H1 (cell line): ENCODE data around the gene METTL1. TPM values are rescaled to one million over a fixed set of nuclear protein-coding genes. Genes with fewer than 3 reads are reported as not detected.

ENCODE experiments used
- CTCF ChIA-PET: fragments of 300-600 bp; sonication (Branson Sonifier 250); formaldehyde crosslinking; loops from one replicate; lab custom pipeline; 2021; ENCODE audit not compliant: partially characterized antibody; lab: Charles Lee
- POLR2A ChIA-PET: fragments of 300-600 bp; sonication (Branson Sonifier 250); formaldehyde crosslinking; loops from one replicate; lab custom pipeline; 2021; ENCODE audit warnings: inconsistent platforms; ENCODE audit not compliant: partially characterized antibody; lab: Charles Lee
- DNase-seq, 2 experiments: peaks; one replicate each; pipeline versions ENCODE4 v3.0.0 to v3.0.0-alpha.2; 2010 to 2022; ENCODE audit warnings: low spot score in 2 of 2, low read depth in 1 of 2, mixed read lengths in 1 of 2
- FAIRE-seq: peaks from 2 replicates; lab custom pipeline; 2011; peaks lifted over from hg19 to GRCh38; lab: Jason Lieb, UNC
- H2AFZ ChIP-seq: 2 replicates; pipeline ENCODE4 v1.8.1; 2012; ENCODE audit warnings: low read length, inconsistent platforms
- H2AK5ac ChIP-seq: 2 replicates; pipeline ENCODE4 v1.6.1; 2013; ENCODE audit warnings: low read depth, low read length
- H2BK120ac ChIP-seq: replicated peaks from 2 replicates; pipeline ENCODE3; 2013; ENCODE audit warnings: low read depth, low read length, inconsistent platforms
- H2BK12ac ChIP-seq: 2 replicates; pipeline ENCODE4 v1.6.1; 2013; ENCODE audit warnings: low read depth, low read length
- H2BK15ac ChIP-seq: 2 replicates; pipeline ENCODE4 v1.6.1; 2013; ENCODE audit warnings: low read length
- H2BK20ac ChIP-seq: 2 replicates; pipeline ENCODE4 v1.6.1; 2013; ENCODE audit warnings: low read length
- H2BK5ac ChIP-seq: 2 replicates; pipeline ENCODE4 v1.6.1; 2013; ENCODE audit warnings: low read depth, low read length
- H3K14ac ChIP-seq: 2 replicates; pipeline ENCODE4 v1.6.1; 2013; ENCODE audit warnings: inconsistent platforms; ENCODE audit not compliant: insufficient read length
- H3K18ac ChIP-seq: 2 replicates; pipeline ENCODE4 v1.6.1; 2013; ENCODE audit warnings: low read length; ENCODE audit errors: extremely low read depth
- H3K23ac ChIP-seq: 2 replicates; pipeline ENCODE4 v1.6.1; 2013; ENCODE audit warnings: inconsistent platforms; ENCODE audit not compliant: insufficient read length
- H3K23me2 ChIP-seq: 2 replicates; pipeline ENCODE4 v1.6.1; 2013; ENCODE audit warnings: low read depth, low read length
- H3K27ac ChIP-seq: 2 replicates; pipeline ENCODE4 v1.6.1; 2011; ENCODE audit warnings: low read depth, low read length, inconsistent platforms
- H3K27me3 ChIP-seq, 4 experiments: replicated peaks in 1 of 4; 1 replicate in 1 of 4; 2 replicates in 3 of 4; pipeline versions ENCODE4 v1.6.1 to v1.8.1; 2011 to 2013; ENCODE audit warnings: low read length in 3 of 4, mild to moderate bottlenecking in 3 of 4, inconsistent platforms in 2 of 4, mixed read lengths in 2 of 4, moderate library complexity in 1 of 4; ENCODE audit not compliant: control insufficient read depth in 3 of 4, insufficient read depth in 3 of 4; ENCODE audit errors: extremely low read depth in 1 of 4
- H3K36me3 ChIP-seq, 4 experiments: 2 replicates each; pipeline versions ENCODE4 v1.6.1 to v1.8.1; 2011 to 2013; ENCODE audit warnings: mild to moderate bottlenecking in 4 of 4, low read length in 3 of 4, moderate library complexity in 2 of 4, control low read depth in 1 of 4, inconsistent platforms in 1 of 4; ENCODE audit not compliant: insufficient read depth in 4 of 4, control insufficient read depth in 2 of 4
- H3K4ac ChIP-seq: replicated peaks from 2 replicates; pipeline ENCODE3; 2013; ENCODE audit warnings: low read length, low read depth, mixed read lengths, inconsistent platforms; ENCODE audit not compliant: insufficient read length
- H3K4me1 ChIP-seq, 4 experiments: replicated peaks in 1 of 4; 1 replicate in 1 of 4; 2 replicates in 3 of 4; pipeline versions ENCODE4 v1.6.1 to v1.8.1; 2011 to 2013; ENCODE audit warnings: low read length in 3 of 4, inconsistent platforms in 2 of 4, mixed read lengths in 1 of 4; ENCODE audit not compliant: insufficient read depth in 4 of 4, control insufficient read depth in 3 of 4
- H3K4me2 ChIP-seq, 2 experiments: 2 replicates each; pipeline versions ENCODE4 v1.6.1 to v1.8.1; 2011 to 2013; ENCODE audit warnings: low read depth in 2 of 2, low read length in 2 of 2, control low read depth in 1 of 2, inconsistent platforms in 1 of 2, mild to moderate bottlenecking in 1 of 2; ENCODE audit not compliant: insufficient read depth in 1 of 2
- H3K4me3 ChIP-seq, 4 experiments: fragments of 200-600, 300-600 bp in 1 of 4; sonication (generic), shearing (Covaris generic), sonication (Bioruptor Twin) in 1 of 4; 2 replicates each; pipeline versions ENCODE4 v1.5.1 to v1.8.1; 2011 to 2016; ENCODE audit warnings: low read length in 4 of 4, low read depth in 3 of 4, control low read depth in 2 of 4, inconsistent platforms in 2 of 4, mild to moderate bottlenecking in 2 of 4, mixed read lengths in 1 of 4, moderate library complexity in 1 of 4; ENCODE audit not compliant: insufficient read depth in 2 of 4; ENCODE audit errors: extremely low read depth in 1 of 4
- H3K56ac ChIP-seq: replicated peaks from 2 replicates; pipeline ENCODE3; 2013; ENCODE audit warnings: low read depth, mild to moderate bottlenecking, mixed read lengths, low read length, inconsistent platforms; ENCODE audit not compliant: insufficient read length
- H3K79me1 ChIP-seq: 2 replicates; pipeline ENCODE4 v1.6.1; 2013; ENCODE audit warnings: low read depth, low read length, control low read depth
- H3K79me2 ChIP-seq, 2 experiments: 2 replicates each; pipeline versions ENCODE4 v1.6.1 to v1.8.1; 2012 to 2013; ENCODE audit warnings: low read length in 2 of 2, mild to moderate bottlenecking in 2 of 2, inconsistent platforms in 1 of 2; ENCODE audit not compliant: insufficient read depth in 2 of 2, control insufficient read depth in 1 of 2
- H3K9ac ChIP-seq, 4 experiments: replicated peaks in 1 of 4; 1 replicate in 1 of 4; 2 replicates in 3 of 4; pipeline versions ENCODE4 v1.6.1 to v1.8.1; 2011 to 2013; ENCODE audit warnings: low read depth in 3 of 4, low read length in 3 of 4, control low read depth in 2 of 4, mild to moderate bottlenecking in 2 of 4, moderate library complexity in 2 of 4, inconsistent platforms in 1 of 4; ENCODE audit errors: extremely low read depth in 1 of 4
- H3K9me3 ChIP-seq, 2 experiments: 2 replicates each; pipeline versions ENCODE4 v1.6.1 to v1.8.1; 2012 to 2013; ENCODE audit warnings: mild to moderate bottlenecking in 2 of 2, moderate library complexity in 2 of 2, control low read depth in 1 of 2, inconsistent platforms in 1 of 2, low read depth in 1 of 2, low read length in 1 of 2, mixed read lengths in 1 of 2; ENCODE audit not compliant: insufficient read depth in 2 of 2
- H4K20me1 ChIP-seq, 2 experiments: replicated peaks in 1 of 2; 2 replicates each; pipeline versions ENCODE3 to v1.8.1; 2011 to 2013; ENCODE audit warnings: inconsistent platforms in 2 of 2, low read length in 2 of 2, mild to moderate bottlenecking in 1 of 2; ENCODE audit not compliant: insufficient read depth in 2 of 2, control insufficient read depth in 1 of 2
- H4K5ac ChIP-seq: 2 replicates; pipeline ENCODE4 v1.6.1; 2013; ENCODE audit warnings: low read length, low read depth, mixed read lengths, inconsistent platforms; ENCODE audit not compliant: insufficient read length
- H4K8ac ChIP-seq: 2 replicates; pipeline ENCODE4 v1.8.0; 2013; ENCODE audit warnings: mild to moderate bottlenecking, moderate library complexity, low read length, inconsistent platforms; ENCODE audit not compliant: insufficient read depth; ENCODE audit errors: extremely low read depth
- H4K91ac ChIP-seq: replicated peaks from 2 replicates; pipeline ENCODE3; 2013; ENCODE audit warnings: low read length, mixed read lengths, inconsistent platforms; ENCODE audit not compliant: insufficient read length
- BACH1 ChIP-seq: IDR thresholded peaks from 2 replicates; pipeline ENCODE4 v1.6.1; 2012; ENCODE audit warnings: low read length, improper control_type of control experiment
- BCL11A ChIP-seq, 2 experiments: IDR thresholded peaks; one replicate each; pipeline ENCODE4 v1.6.1; 2011; ENCODE audit warnings: low read depth in 2 of 2, low read length in 2 of 2, mild to moderate bottlenecking in 2 of 2
- GABPA ChIP-seq: IDR thresholded peaks from 2 replicates; pipeline ENCODE4 v1.6.1; 2011; ENCODE audit warnings: mild to moderate bottlenecking, low read length, moderate library complexity, borderline replicate concordance; ENCODE audit not compliant: insufficient read depth
- NRF1 ChIP-seq: IDR thresholded peaks from 2 replicates; pipeline ENCODE4 v1.6.1; 2011; ENCODE audit warnings: mild to moderate bottlenecking, low read depth, low read length, improper control_type of control experiment
- SAP30 ChIP-seq: fragments of 300-600 bp; sonication (generic); IDR thresholded peaks from 2 replicates; pipeline ENCODE4 v1.7.1; 2012; ENCODE audit warnings: low read length, moderate library complexity, mild to moderate bottlenecking, inconsistent platforms; ENCODE audit not compliant: insufficient read depth, insufficient replicate concordance
- SIRT6 ChIP-seq: IDR thresholded peaks from one replicate; pipeline ENCODE4 v1.7.1; 2012; ENCODE audit warnings: low read length, inconsistent platforms
- SUZ12 ChIP-seq: fragments of 200-600 bp; sonication (generic); IDR thresholded peaks from 2 replicates; pipeline ENCODE4 v1.6.1; 2012; ENCODE audit warnings: mild to moderate bottlenecking, inconsistent platforms, low read length, moderate library complexity, mixed read lengths
- TBP ChIP-seq: IDR thresholded peaks from 2 replicates; pipeline ENCODE4 v1.6.1; 2011; ENCODE audit warnings: low read depth, low read length, improper control_type of control experiment
- TEAD4 ChIP-seq: IDR thresholded peaks from 2 replicates; pipeline ENCODE4 v1.6.1; 2012; ENCODE audit warnings: low read depth, low read length, inconsistent platforms, mixed read lengths
- YY1 ChIP-seq: IDR thresholded peaks from 2 replicates; pipeline ENCODE4 v1.6.1; 2011; ENCODE audit warnings: low read depth, mild to moderate bottlenecking, low read length
- ZNF274 ChIP-seq: IDR thresholded peaks from 2 replicates; pipeline ENCODE4 v1.7.0; 2012; ENCODE audit warnings: low read length, borderline replicate concordance; ENCODE audit errors: extremely low read depth
- WGBS, 2 experiments: shearing (Covaris generic) in 1 of 2; methylation state at CpG; one replicate each; pipeline versions ENCODE4 v1.1.6 to v1.1.7; 2013 to 2015; ENCODE audit warnings: low lambda C conversion rate in 2 of 2, mixed read lengths in 2 of 2, inconsistent platforms in 1 of 2, low coverage in 1 of 2, missing lambda C conversion rate in 1 of 2; ENCODE audit not compliant: insufficient replicate concordance in 2 of 2, insufficient coverage in 1 of 2, insufficient read length in 1 of 2; ENCODE audit errors: extremely low coverage in 1 of 2, missing lambda C conversion rate in 1 of 2; 5-methylcytosine and 5-hydroxymethylcytosine counted together
- polyA plus RNA-seq, 7 experiments: library from polyadenylated mRNA; depleted of rRNA in 3 of 7; stranded (reverse) in 5 of 7; unstranded in 2 of 7; fragments of >200 nt in 5 of 7; fragments of 200-250 nt in 2 of 7; gene quantifications; 1 replicate in 5 of 7; 2 replicates in 1 of 7; 4 replicates in 1 of 7; pipeline versions ENCODE4 v1.2.1 to v1.2.3, GENCODE V29; 2011 to 2013; ENCODE audit warnings: missing spikeins in 2 of 7, mixed read lengths in 2 of 7
- total RNA-seq: library from RNA; stranded (reverse); fragmentation: NEBNext Ultra II Directional; extraction: Animal tissue kit (Norgen Biotek cat#: 25700); gene quantifications from 2 replicates; pipeline ENCODE4 v1.2.1, GENCODE V29; 2021

The METTL1 gene
- total and polyA plus RNA-seq, 2 of the 8 experiments (the other 6 are each of a cell fraction or from before 2014, with no cell fraction given) = 40.5 to 46.0 TPM

DNA sequence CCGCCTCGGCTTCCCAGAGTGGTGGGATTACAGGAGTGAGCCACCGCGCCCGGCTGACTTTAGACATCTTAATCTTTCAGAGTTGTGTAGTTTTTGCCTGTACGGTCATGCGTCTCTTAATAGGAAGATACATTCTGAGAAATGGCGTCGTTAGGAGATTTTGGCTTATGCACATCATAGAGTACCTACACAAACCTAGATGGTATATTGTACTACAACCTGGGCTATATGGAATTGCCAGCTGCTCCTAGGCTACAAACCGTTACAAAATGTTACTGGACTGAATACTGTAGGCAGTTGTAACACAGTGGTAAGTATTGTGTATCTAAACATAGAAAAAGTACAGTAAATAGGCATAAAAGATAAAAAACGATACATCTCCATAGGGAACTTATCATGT is 12.0 kb upstream of the METTL1 start:
- H3K79me2 ChIP-seq = peaks cover 0 to 16% of the 10 kb centered on the region in 2 experiments; a peak in 2 of 4 replicates
- H2BK15ac ChIP-seq = no peak overlapping the region
- no peak overlapping the region; a peak in 3 of 8 replicates for H3K4me3 ChIP-seq
- H3K14ac ChIP-seq = no peak overlapping the region
- FAIRE-seq (no peak), DNase-seq (no peak)
- no peak overlapping the region for H3K18ac ChIP-seq
- peaks cover 0 to 2% of the 10 kb centered on the region in 2 experiments for H4K20me1 ChIP-seq
- no peak overlapping the region for H2BK5ac ChIP-seq
- H3K56ac ChIP-seq = no peak overlapping the region
- H3K4me2 ChIP-seq = peak overlapping the region; percentile 11 to 67; a peak in 2 of 4 replicates
- no peaks in the 10 kb centered on the region for H3K79me1 ChIP-seq
- H3K23ac ChIP-seq = no peak overlapping the region
- H3K36me3 ChIP-seq = peaks cover 4 to 26% (median 16%) of the 10 kb centered on the region in 4 experiments; a peak in 7 of 8 replicates
- H3K27ac ChIP-seq = no peak overlapping the region
- POLR2A ChIA-PET = interaction anchor here (0.7 to 2.8 kb wide), 12 partner anchors 10 to 67 kb away, joined by 3 to 22 read pairs (median 5); partner anchors contain the start of genes EEF1AKMT3 and METTL1
- no peak overlapping the region for H2AK5ac ChIP-seq
- no peak overlapping the region for H3K4ac ChIP-seq
- H4K8ac ChIP-seq = no peak overlapping the region
- no peak overlapping the region for H4K91ac ChIP-seq
- no peaks in the 10 kb centered on the region for H3K9me3 ChIP-seq
- no peaks in the 10 kb centered on the region for H3K4me1 ChIP-seq
- peaks cover 2% of the 10 kb centered on the region; the same call in 1 of the 2 replicates for H3K23me2 ChIP-seq
- H2AFZ ChIP-seq = no peak overlapping the region
- no peak overlapping the region for H2BK12ac ChIP-seq
- no peaks in the 10 kb centered on the region for H3K27me3 ChIP-seq
- H4K5ac ChIP-seq = no peak overlapping the region
- no peak overlapping the region for H3K9ac ChIP-seq
- H2BK20ac ChIP-seq = no peak overlapping the region
- CTCF ChIA-PET = interaction anchor here (0.7 to 4.6 kb wide), 16 partner anchors 8 to 118 kb away, joined by 3 to 26 read pairs (median 6); partner anchors contain the start of genes CYP27B1, EEF1AKMT3 and METTL1
- WGBS, 2 experiments = 93% methylated on average over 9 of the region's 11 CpGs; no CpG with 5 or more reads in 1 of the 2 experiments
- H2BK120ac ChIP-seq = no peak overlapping the region
- TF ChIP-seq BCL11A (IDR thresholded peaks at IDR 0.05; ENCODE audit: low read depth in 2 of 2, low read length in 2 of 2) (no peak), SUZ12 (no peak), BACH1 (no peak), NRF1 (no peak), TEAD4 (no peak), SAP30 (no peak), GABPA (no peak), ZNF274 (no peak), TBP (no peak), YY1 (no peak), SIRT6 (no peak)
